Measurements from ENCODE around the gene ZNF45.

Gene ZNF45

GRCh38 chr19:43966079-43966694 is 31.1 kb upstream of the ZNF45 start:
- H4K8ac ChIP-seq (ENCODE audit: low read depth, low read length), result no peak overlapping the region
- no peak overlapping the region for H3K4ac ChIP-seq (ENCODE audit: low read depth, low read length)
- DNase-seq, result peak; percentile 41
- H3K56ac ChIP-seq (ENCODE audit: low read length), result no peak overlapping the region
- H3K4me2 ChIP-seq (ENCODE audit: low read length), result no peak overlapping the region
- H3K27ac ChIP-seq (ENCODE audit: low read depth, low read length), result no peak overlapping the region
- no CpG with 5 or more reads among the region's 3 CpGs for WGBS (ENCODE audit: extremely low coverage, insufficient coverage, low lambda C conversion rate)
- H2BK5ac ChIP-seq (ENCODE audit: low read length), result no peak overlapping the region
- H2AK5ac ChIP-seq (ENCODE audit: low read length), result no peak overlapping the region
- peaks cover 14% of the 10 kb centered on the region for H3K36me3 ChIP-seq (ENCODE audit: control insufficient read depth, insufficient read depth, low read length)
- H3K4me3 ChIP-seq (ENCODE audit: low read length), result peak overlapping the region; percentile 25
- H4K5ac ChIP-seq (ENCODE audit: low read length), result no peak overlapping the region
- H3K18ac ChIP-seq (ENCODE audit: low read length), result no peak overlapping the region
- H3K9ac ChIP-seq (ENCODE audit: low read length), result no peak overlapping the region
- no peak overlapping the region for H3K23ac ChIP-seq (ENCODE audit: low read length)
- H3K79me1 ChIP-seq (ENCODE audit: low read length), result no peaks in the 10 kb centered on the region
- no peaks in the 10 kb centered on the region for H3K27me3 ChIP-seq (ENCODE audit: insufficient read depth, low read length, poor library complexity)
- H3K79me2 ChIP-seq (ENCODE audit: control insufficient read depth, insufficient read depth, low read length), result no peaks in the 10 kb centered on the region
- no peaks in the 10 kb centered on the region for H3K4me1 ChIP-seq (ENCODE audit: control insufficient read depth, low read depth, low read length)
- no peak overlapping the region for H2BK15ac ChIP-seq (replicated peaks; ENCODE audit: low read depth)
- no peak overlapping the region for H2BK120ac ChIP-seq (ENCODE audit: low read depth, low read length)

GRCh38 chr19:43960411-43960810 is 25.3 kb upstream of the ZNF45 start:
- no CpG with 5 or more reads among the region's 4 CpGs for WGBS (ENCODE audit: extremely low coverage, insufficient coverage, low lambda C conversion rate)
- H2BK120ac ChIP-seq (ENCODE audit: low read depth, low read length), result no peak overlapping the region
- H2AK5ac ChIP-seq (ENCODE audit: low read length), result no peak overlapping the region
- no peak overlapping the region for H3K4me2 ChIP-seq (ENCODE audit: low read length)
- no peak overlapping the region for H3K18ac ChIP-seq (ENCODE audit: low read length)
- no peak overlapping the region for H4K5ac ChIP-seq (ENCODE audit: low read length)
- H3K27ac ChIP-seq (ENCODE audit: low read depth, low read length), result no peak overlapping the region
- H2BK15ac ChIP-seq (replicated peaks; ENCODE audit: low read depth), result no peak overlapping the region
- no peaks in the 10 kb centered on the region for H3K79me1 ChIP-seq (ENCODE audit: low read length)
- no peak overlapping the region for H3K4ac ChIP-seq (ENCODE audit: low read depth, low read length)
- no peaks in the 10 kb centered on the region for H3K79me2 ChIP-seq (ENCODE audit: control insufficient read depth, insufficient read depth, low read length)
- no peak overlapping the region for H3K23ac ChIP-seq (ENCODE audit: low read length)
- no peak overlapping the region for H3K4me3 ChIP-seq (ENCODE audit: low read length)
- DNase-seq, result no peak
- H3K4me1 ChIP-seq (ENCODE audit: control insufficient read depth, low read depth, low read length), result no peaks in the 10 kb centered on the region
- no peak overlapping the region for H3K9ac ChIP-seq (ENCODE audit: low read length)
- H4K8ac ChIP-seq (ENCODE audit: low read depth, low read length), result no peak overlapping the region
- H2BK5ac ChIP-seq (ENCODE audit: low read length), result no peak overlapping the region
- H3K56ac ChIP-seq (ENCODE audit: low read length), result no peak overlapping the region
- H3K27me3 ChIP-seq (ENCODE audit: insufficient read depth, low read length, poor library complexity), result no peaks in the 10 kb centered on the region
- H3K36me3 ChIP-seq (ENCODE audit: control insufficient read depth, insufficient read depth, low read length), result no peaks in the 10 kb centered on the region

- Histone ChIP-seq H4K8ac (ENCODE audit: low read depth, low read length) (no peak overlapping the region), H4K5ac (ENCODE audit: low read length) (no peak overlapping the region), H3K56ac (ENCODE audit: low read length) (no peak overlapping the region), H3K18ac (ENCODE audit: low read length) (no peak overlapping the region), H2BK120ac (ENCODE audit: low read depth, low read length) (no peak overlapping the region), H3K79me1 (ENCODE audit: low read length) (no peaks in the 10 kb centered on the region), H3K9ac (ENCODE audit: low read length) (no peak overlapping the region), H3K27me3 (ENCODE audit: insufficient read depth, low read length, poor library complexity) (no peaks in the 10 kb centered on the region), H3K23ac (ENCODE audit: low read length) (no peak overlapping the region), H2BK15ac (replicated peaks; ENCODE audit: low read depth) (no peak overlapping the region), H3K36me3 (ENCODE audit: control insufficient read depth, insufficient read depth, low read length) (no peaks in the 10 kb centered on the region), H3K4me1 (ENCODE audit: control insufficient read depth, low read depth, low read length) (no peaks in the 10 kb centered on the region), H3K4me3 (ENCODE audit: low read length) (no peak overlapping the region), H3K4ac (ENCODE audit: low read depth, low read length) (no peak overlapping the region), H3K4me2 (ENCODE audit: low read length) (no peak overlapping the region), H2AK5ac (ENCODE audit: low read length) (no peak overlapping the region), H2BK5ac (ENCODE audit: low read length) (no peak overlapping the region), H3K27ac (ENCODE audit: low read depth, low read length) (no peak overlapping the region), H3K79me2 (ENCODE audit: control insufficient read depth, insufficient read depth, low read length) (no peaks in the 10 kb centered on the region)
- WGBS (ENCODE audit: extremely low coverage, insufficient coverage, low lambda C conversion rate), result no CpG with 5 or more reads among the region's 3 CpGs
- DNase-seq, result no peak
These were observed 22.8 kb upstream of the ZNF45 start for GRCh38 chr19:43957891-43958290.

DNA sequence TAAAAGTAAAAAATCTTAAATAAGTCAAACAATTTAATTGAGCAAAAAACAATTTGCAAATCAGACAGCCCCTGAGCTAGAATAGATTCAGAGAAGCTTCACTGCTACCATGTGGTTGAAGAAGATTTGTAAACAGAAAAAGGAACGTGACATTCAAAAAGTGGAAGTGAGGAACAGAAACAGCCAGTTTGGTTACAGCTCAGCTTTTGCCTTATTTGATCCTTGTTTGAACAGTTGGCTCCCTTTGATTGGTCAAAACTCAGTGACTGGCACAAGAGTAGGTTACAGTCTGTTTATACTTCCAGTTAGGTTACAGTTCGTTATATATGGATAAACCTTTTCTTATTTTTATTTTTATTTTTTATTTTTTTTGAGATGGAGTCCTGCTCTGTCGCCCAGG is 21.7 kb upstream of the ZNF45 start:
- no peaks in the 10 kb centered on the region for H3K79me1 ChIP-seq (ENCODE audit: low read length)
- no peak overlapping the region for H3K4me3 ChIP-seq (ENCODE audit: low read length)
- WGBS (ENCODE audit: extremely low coverage, insufficient coverage, low lambda C conversion rate), result no CpG with 5 or more reads among the region's 3 CpGs
- H3K9ac ChIP-seq (ENCODE audit: low read length), result no peak overlapping the region
- no peak overlapping the region for H3K27ac ChIP-seq (ENCODE audit: low read depth, low read length)
- H3K4ac ChIP-seq (ENCODE audit: low read depth, low read length), result no peak overlapping the region
- H4K8ac ChIP-seq (ENCODE audit: low read depth, low read length), result no peak overlapping the region
- no peak overlapping the region for H2BK5ac ChIP-seq (ENCODE audit: low read length)
- H3K79me2 ChIP-seq (ENCODE audit: control insufficient read depth, insufficient read depth, low read length), result no peaks in the 10 kb centered on the region
- no peaks in the 10 kb centered on the region for H3K4me1 ChIP-seq (ENCODE audit: control insufficient read depth, low read depth, low read length)
- H3K27me3 ChIP-seq (ENCODE audit: insufficient read depth, low read length, poor library complexity), result no peaks in the 10 kb centered on the region
- H3K56ac ChIP-seq (ENCODE audit: low read length), result no peak overlapping the region
- no peak overlapping the region for H2BK120ac ChIP-seq (ENCODE audit: low read depth, low read length)
- DNase-seq, result no peak
- no peak overlapping the region for H3K4me2 ChIP-seq (ENCODE audit: low read length)
- no peak overlapping the region for H2BK15ac ChIP-seq (replicated peaks; ENCODE audit: low read depth)
- no peak overlapping the region for H3K18ac ChIP-seq (ENCODE audit: low read length)
- H3K36me3 ChIP-seq (ENCODE audit: control insufficient read depth, insufficient read depth, low read length), result no peaks in the 10 kb centered on the region
- H4K5ac ChIP-seq (ENCODE audit: low read length), result no peak overlapping the region
- H3K23ac ChIP-seq (ENCODE audit: low read length), result no peak overlapping the region
- H2AK5ac ChIP-seq (ENCODE audit: low read length), result no peak overlapping the region

GRCh38 chr19:43950834-43951645 is 16.0 kb upstream of the ZNF45 start, which contains the start of gene ZNF221:
Gene ZNF221, plus strand, starts transcription at chr19:43951228. Its CDS starts 11,499 bp downstream, at chr19:43962727.
- no CpG with 5 or more reads among the region's 40 CpGs for WGBS (ENCODE audit: extremely low coverage, insufficient coverage, low lambda C conversion rate)
- Histone ChIP-seq H3K18ac (ENCODE audit: low read length) (no peak within 1 kb of the TSS), H3K4me3 (ENCODE audit: low read length) (peak within 1 kb of the TSS; percentile 86), H3K9ac (ENCODE audit: low read length) (peak within 1 kb of the TSS; percentile 89), H2BK5ac (ENCODE audit: low read length) (no peak within 1 kb of the TSS), H4K5ac (ENCODE audit: low read length) (no peak within 1 kb of the TSS), H2BK15ac (replicated peaks; ENCODE audit: low read depth) (no peak within 1 kb of the TSS), H3K4me2 (ENCODE audit: low read length) (peak within 1 kb of the TSS; percentile 89), H2BK120ac (ENCODE audit: low read depth, low read length) (no peak within 1 kb of the TSS), H3K4ac (ENCODE audit: low read depth, low read length) (no peak within 1 kb of the TSS), H3K23ac (ENCODE audit: low read length) (no peak within 1 kb of the TSS), H3K79me1 (ENCODE audit: low read length) (no peaks in the 10 kb centered on the region), H3K36me3 (ENCODE audit: control insufficient read depth, insufficient read depth, low read length) (no peaks in the 10 kb centered on the region), H4K8ac (ENCODE audit: low read depth, low read length) (no peak within 1 kb of the TSS), H3K79me2 (ENCODE audit: control insufficient read depth, insufficient read depth, low read length) (no peaks in the 10 kb centered on the region), H3K4me1 (ENCODE audit: control insufficient read depth, low read depth, low read length) (no peaks in the 10 kb centered on the region), H3K27ac (ENCODE audit: low read depth, low read length) (no peak within 1 kb of the TSS), H3K56ac (ENCODE audit: low read length) (peak within 1 kb of the TSS; percentile 92), H2AK5ac (ENCODE audit: low read length) (no peak within 1 kb of the TSS), H3K27me3 (ENCODE audit: insufficient read depth, low read length, poor library complexity) (no peaks in the 10 kb centered on the region)
- DNase-seq, result peak; percentile 99
